SK-N-SH treated with all-trans-retinoic acid at 6 μM for 48 hours (cell line): ENCODE results near the gene DUSP7.

Experiments used
- ARNTL ChIP-seq: fragments of 450-650 bp; formaldehyde crosslinking; IDR thresholded peaks from 2 replicates; pipeline ENCODE4 v1.5.0; 2020; ENCODE audit warnings: low read depth, mild to moderate bottlenecking, moderate library complexity, borderline replicate concordance
- BACH2 ChIP-seq: fragments of 250-450 bp; sonication (Bioruptor Pico); IDR thresholded peaks from 2 replicates; pipeline ENCODE4 v1.9.0; 2021; ENCODE audit warnings: mild to moderate bottlenecking, borderline replicate concordance
- CSDC2 ChIP-seq: fragments of 250-450 bp; sonication (Bioruptor Pico); IDR thresholded peaks from 2 replicates; pipeline ENCODE4 v1.5.0; 2020; ENCODE audit warnings: mild to moderate bottlenecking, moderate library complexity
- ESRRG ChIP-seq: fragments of 250-450 bp; sonication (Bioruptor Pico); IDR thresholded peaks from 2 replicates; pipeline ENCODE4 v1.6.1; 2021; ENCODE audit warnings: mild to moderate bottlenecking
- GLIS3 ChIP-seq: fragments of 250-450 bp; sonication (Bioruptor Pico); IDR thresholded peaks from 2 replicates; pipeline ENCODE4 v1.5.0; 2020; ENCODE audit warnings: mild to moderate bottlenecking, moderate library complexity
- ISL1 ChIP-seq: fragments of 250-450 bp; sonication (Bioruptor Pico); IDR thresholded peaks from 2 replicates; pipeline ENCODE4 v2.1.2; 2022; ENCODE audit warnings: mild to moderate bottlenecking, moderate library complexity
- OSR1 ChIP-seq: fragments of 250-450 bp; sonication (Bioruptor Pico); IDR thresholded peaks from 2 replicates; pipeline ENCODE4 v1.8.0; 2022; ENCODE audit warnings: moderate library complexity, mild to moderate bottlenecking, inconsistent platforms
- PPARA ChIP-seq: fragments of 250-450 bp; sonication (Bioruptor Pico); IDR thresholded peaks from 2 replicates; pipeline ENCODE4 v1.5.0; 2020; ENCODE audit warnings: mild to moderate bottlenecking, borderline replicate concordance
- RARB ChIP-seq: fragments of 250-450 bp; sonication (Bioruptor Pico); IDR thresholded peaks from 2 replicates; pipeline ENCODE4 v1.8.0; 2021; ENCODE audit warnings: mild to moderate bottlenecking, moderate library complexity
- ZC3H10 ChIP-seq: fragments of 250-450 bp; sonication (Bioruptor Pico); IDR thresholded peaks from 2 replicates; pipeline ENCODE4 v1.5.1; 2021; ENCODE audit warnings: mild to moderate bottlenecking, moderate library complexity
- ZFP30 ChIP-seq: fragments of 450-650 bp; formaldehyde crosslinking; IDR thresholded peaks from 2 replicates; pipeline ENCODE4 v1.5.0; 2022; ENCODE audit warnings: mild to moderate bottlenecking, moderate library complexity
- TF ChIP-seq, protein P1 (sequence below): fragments of 250-450 bp; sonication (Bioruptor Pico); IDR thresholded peaks from 2 replicates; pipeline ENCODE4 v1.5.0; 2020; ENCODE audit warnings: mild to moderate bottlenecking, moderate library complexity
- TF ChIP-seq, protein P2 (sequence below): fragments of 250-450 bp; sonication (Bioruptor Pico); IDR thresholded peaks from 2 replicates; pipeline ENCODE4 v1.8.0; 2020; ENCODE audit warnings: mild to moderate bottlenecking, moderate library complexity, borderline replicate concordance

DNA sequence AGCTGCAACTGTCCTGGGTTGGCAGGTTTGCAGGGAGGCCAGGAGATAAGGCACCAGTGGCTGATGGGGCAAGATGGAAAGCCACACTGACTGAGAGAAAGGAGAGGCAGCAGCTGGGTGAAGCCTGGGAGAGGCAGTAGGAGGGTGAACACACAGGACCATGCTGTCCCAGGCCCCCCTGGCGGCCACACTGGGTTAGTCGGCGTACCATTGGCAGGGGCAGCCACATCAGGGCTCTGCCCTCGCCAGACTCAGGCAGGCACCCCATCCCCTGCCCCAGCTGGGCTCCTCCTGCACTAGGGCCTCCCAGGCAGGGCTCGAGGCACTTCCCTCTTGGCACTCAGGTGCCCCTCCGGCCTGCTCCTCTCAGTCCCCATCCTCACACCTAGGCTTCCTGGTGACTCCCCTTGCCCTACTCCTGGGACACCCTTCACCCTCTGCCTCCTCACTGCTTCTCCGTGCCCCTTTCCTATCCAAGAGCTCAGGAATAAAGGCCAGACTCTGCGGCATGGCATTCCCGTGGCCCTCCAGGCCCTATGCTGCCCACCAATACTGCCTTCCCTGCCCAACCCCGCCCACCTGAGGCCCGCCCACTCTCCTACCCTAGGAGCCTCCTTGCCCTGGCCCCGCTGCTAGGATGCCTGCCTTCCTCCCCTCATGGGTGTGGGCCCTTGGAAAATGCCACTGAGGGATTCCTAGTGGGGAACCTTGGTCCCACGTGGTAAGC is 28.7 kb upstream of the DUSP7 start:
- no peak for TF ChIP-seq ESRRG
- no peak for TF ChIP-seq BACH2 (CRISPR knock-in tag)
- TF ChIP-seq PPARA (CRISPR knock-in tag), result no peak
- TF ChIP-seq RARB (CRISPR knock-in tag), result no peak
- TF ChIP-seq, protein P1, sequence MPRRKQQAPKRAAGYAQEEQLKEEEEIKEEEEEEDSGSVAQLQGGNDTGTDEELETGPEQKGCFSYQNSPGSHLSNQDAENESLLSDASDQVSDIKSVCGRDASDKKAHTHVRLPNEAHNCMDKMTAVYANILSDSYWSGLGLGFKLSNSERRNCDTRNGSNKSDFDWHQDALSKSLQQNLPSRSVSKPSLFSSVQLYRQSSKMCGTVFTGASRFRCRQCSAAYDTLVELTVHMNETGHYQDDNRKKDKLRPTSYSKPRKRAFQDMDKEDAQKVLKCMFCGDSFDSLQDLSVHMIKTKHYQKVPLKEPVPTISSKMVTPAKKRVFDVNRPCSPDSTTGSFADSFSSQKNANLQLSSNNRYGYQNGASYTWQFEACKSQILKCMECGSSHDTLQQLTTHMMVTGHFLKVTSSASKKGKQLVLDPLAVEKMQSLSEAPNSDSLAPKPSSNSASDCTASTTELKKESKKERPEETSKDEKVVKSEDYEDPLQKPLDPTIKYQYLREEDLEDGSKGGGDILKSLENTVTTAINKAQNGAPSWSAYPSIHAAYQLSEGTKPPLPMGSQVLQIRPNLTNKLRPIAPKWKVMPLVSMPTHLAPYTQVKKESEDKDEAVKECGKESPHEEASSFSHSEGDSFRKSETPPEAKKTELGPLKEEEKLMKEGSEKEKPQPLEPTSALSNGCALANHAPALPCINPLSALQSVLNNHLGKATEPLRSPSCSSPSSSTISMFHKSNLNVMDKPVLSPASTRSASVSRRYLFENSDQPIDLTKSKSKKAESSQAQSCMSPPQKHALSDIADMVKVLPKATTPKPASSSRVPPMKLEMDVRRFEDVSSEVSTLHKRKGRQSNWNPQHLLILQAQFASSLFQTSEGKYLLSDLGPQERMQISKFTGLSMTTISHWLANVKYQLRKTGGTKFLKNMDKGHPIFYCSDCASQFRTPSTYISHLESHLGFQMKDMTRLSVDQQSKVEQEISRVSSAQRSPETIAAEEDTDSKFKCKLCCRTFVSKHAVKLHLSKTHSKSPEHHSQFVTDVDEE (CRISPR knock-in tag), result no peak
- TF ChIP-seq, protein P2, sequence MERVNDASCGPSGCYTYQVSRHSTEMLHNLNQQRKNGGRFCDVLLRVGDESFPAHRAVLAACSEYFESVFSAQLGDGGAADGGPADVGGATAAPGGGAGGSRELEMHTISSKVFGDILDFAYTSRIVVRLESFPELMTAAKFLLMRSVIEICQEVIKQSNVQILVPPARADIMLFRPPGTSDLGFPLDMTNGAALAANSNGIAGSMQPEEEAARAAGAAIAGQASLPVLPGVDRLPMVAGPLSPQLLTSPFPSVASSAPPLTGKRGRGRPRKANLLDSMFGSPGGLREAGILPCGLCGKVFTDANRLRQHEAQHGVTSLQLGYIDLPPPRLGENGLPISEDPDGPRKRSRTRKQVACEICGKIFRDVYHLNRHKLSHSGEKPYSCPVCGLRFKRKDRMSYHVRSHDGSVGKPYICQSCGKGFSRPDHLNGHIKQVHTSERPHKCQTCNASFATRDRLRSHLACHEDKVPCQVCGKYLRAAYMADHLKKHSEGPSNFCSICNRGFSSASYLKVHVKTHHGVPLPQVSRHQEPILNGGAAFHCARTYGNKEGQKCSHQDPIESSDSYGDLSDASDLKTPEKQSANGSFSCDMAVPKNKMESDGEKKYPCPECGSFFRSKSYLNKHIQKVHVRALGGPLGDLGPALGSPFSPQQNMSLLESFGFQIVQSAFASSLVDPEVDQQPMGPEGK (CRISPR knock-in tag), result no peak
- no peak for TF ChIP-seq ISL1 (CRISPR knock-in tag)
- no peak for TF ChIP-seq OSR1 (CRISPR knock-in tag)
- TF ChIP-seq ARNTL (CRISPR knock-in tag), result no peak
- TF ChIP-seq ZFP30 (CRISPR knock-in tag), result no peak
- no peak for TF ChIP-seq CSDC2 (CRISPR knock-in tag)
- TF ChIP-seq GLIS3 (CRISPR knock-in tag), result no peak
- no peak for TF ChIP-seq ZC3H10 (CRISPR knock-in tag)
